ENCODE measurements around the gene P2RY2.
A peak's percentile ranks its signal among the peaks of the same experiment; 100 is the strongest.

The P2RY2 gene

DNA sequence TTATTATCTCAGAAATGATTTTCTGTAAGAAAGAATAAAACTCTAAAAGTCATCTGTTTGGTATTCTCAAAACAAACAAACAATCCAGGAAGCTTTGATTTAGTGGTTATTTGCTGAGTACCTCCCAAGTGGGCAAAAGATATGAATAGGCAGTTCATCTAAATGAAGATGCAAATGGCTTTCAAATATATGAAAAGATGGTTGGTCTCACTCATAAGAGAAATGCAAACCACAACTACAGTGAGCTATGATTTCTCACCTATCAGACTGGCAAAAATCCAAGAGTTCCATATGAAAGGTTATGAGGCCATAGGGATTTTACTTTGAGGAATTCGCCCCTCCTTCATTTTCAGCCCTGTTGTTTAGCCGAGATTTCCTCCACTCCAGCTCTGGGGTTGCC lies 11.3 kb upstream of the P2RY2 start:
- DNase-seq, result no peak

DNA sequence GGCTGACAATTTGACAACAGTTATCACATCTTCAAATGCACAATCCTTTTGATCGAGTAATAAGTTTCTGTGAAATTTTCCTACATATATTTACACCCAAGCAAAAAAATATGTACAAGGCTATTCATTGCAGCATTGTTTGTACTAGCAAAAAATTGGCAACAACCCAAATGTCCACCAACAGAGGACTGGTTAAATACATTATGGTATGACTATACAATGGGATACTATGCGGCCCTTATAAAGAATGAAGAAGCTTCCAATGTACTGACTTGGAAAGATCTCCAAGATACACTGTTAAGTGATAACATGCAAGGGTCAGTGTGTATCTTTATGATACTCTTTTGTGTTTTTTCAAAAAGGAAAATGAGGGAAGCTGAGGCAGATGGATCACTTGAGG lies 8.2 kb upstream of the P2RY2 start:
- DNase-seq, result no peak

DNA sequence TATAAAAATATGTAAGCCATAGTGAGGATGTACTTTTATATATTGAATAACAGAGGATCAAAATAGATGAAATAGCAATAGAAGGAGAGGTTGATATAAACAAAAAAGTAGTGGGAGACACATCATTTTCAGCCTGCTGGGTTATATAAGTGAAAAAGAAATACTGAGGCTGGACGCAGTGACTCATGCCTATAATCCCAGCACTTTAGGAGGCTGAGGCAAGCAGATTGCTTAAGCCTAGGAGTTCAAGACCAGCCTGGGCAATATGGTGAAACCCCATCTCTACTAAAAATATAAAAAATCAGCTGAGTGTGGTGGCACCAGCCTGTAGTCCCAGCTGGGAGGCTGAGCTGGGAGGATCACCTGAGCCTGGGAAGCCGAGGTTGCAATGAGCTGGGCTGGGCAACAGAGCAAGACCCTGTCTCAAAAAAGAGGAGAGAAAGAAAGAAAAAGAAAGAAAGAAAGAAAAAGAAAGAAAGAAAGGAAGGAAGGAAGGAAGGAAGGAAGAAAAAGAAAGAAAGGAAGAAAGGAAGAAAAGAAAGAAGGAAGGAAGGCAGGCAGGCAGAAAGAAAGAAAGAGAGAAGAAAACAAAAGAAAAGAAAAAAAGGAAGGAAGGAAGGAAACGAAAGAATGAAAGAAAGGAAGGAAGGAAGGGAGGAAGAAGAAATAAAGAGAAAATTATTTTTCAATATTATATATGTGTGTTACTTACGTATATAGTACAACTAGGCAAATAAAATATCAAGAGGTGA lies 7.0 kb upstream of the P2RY2 start:
- no peak for DNase-seq

DNA sequence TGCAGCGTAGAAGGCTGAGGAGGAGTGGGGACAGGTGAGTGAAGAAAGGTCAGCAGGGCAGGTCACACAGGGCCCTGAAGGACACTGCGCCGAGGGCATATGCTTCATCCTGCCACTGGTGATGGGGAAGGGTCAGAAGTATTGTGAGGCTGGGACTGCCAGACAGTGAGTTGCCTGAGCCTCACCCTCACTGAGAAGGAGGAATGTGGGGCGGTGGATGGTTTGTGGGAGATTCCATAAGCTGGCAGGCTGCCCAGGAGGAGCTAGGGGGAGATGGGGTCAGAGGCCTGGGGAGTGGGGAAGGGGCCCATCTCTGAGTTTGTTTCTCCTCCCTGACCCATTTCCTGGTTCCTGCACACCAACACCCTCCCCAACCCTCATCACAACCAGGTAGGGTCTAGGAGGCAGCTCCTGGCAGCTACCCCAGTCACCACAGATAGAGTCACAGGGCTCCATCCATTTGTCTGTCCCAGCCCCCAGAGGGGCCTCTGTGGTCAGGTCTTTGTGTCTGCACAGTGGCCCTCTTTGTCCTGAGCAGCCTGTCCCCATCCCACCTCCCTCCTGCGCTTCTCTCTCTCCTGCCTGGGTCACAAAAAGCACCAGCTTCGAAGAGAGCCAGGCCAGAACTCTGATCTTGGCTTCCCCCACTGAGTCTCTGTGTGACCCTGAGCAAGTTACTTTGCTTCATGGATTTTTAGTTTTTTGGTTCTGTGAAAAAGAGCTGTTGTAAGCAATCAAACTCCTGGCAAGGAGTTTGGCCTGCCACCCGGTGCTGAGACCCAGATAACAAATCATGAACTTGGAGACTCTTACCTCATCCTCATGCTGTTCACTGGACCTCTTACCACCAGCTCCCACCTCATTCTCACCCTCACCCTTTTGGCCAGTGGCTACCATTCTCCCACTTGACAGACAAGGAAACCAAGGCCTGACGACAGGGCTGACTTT lies 4.6 kb upstream of the P2RY2 start:
- no peak for DNase-seq

DNA sequence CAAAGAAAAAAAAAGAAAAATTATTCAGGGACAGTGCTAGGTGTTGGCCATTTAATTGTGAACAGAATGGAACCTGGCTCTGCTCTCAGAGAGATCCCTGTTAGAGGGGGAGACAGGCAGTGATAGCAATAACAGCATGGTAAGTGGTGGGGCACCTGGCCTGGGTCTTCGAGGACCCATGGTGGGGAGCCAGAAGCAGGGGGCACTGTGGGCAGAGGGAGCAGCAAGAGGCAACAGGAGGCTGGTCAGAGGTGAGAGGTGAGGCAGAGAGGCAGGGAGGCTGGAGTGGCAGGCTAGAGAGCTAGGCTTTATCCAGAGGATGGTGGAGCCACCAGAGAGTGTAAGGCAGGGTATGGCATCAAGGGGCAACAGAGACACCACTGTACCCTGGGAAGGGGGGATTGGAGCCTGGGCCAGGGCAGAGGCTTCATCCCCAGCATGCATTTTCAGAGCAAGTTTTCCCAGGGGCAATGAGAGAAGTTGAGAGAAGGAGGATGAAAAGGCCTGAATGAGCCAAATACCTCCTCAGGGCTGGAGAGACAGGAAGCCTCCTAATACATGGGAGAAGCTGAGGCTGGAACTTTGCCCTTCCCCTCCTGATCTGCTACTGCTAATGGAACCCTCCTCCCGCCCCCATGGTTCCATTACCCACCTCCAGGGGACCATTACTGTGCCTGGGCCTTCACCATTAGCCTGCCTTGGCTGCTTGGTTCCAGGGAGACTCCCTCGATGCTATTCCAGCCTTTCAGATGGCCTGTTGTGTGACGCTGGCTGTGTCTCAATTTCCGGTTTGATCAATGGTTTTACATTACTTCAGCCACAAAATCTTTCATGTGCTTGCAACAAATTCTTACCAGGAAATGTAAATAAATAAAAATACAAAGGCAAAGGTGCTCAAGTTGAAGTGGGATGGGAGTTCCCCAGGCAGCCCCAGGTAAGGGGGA lies 2.6 kb upstream of the P2RY2 start:
- no peak for DNase-seq

DNA sequence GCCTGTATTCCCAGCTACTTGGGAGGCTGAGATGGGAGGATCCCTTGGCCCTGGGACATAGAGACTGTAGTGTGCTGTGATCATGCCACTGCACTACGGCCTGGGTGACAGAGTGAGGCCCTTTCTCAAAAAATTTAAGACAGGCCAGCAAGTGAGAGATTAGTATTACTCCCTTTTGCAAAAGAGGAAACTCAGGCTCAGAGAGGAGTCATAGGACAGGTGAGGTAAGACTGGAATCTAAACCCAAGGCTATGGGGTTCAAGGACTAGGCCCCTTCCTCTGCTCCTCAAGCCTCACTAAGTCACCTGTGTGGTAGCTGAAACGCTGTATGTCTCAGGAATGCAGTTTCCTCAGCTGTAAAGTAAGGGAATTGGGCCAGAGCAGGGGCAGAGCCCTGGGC lies 1.6 kb upstream of the P2RY2 start:
- DNase-seq, result no peak

DNA sequence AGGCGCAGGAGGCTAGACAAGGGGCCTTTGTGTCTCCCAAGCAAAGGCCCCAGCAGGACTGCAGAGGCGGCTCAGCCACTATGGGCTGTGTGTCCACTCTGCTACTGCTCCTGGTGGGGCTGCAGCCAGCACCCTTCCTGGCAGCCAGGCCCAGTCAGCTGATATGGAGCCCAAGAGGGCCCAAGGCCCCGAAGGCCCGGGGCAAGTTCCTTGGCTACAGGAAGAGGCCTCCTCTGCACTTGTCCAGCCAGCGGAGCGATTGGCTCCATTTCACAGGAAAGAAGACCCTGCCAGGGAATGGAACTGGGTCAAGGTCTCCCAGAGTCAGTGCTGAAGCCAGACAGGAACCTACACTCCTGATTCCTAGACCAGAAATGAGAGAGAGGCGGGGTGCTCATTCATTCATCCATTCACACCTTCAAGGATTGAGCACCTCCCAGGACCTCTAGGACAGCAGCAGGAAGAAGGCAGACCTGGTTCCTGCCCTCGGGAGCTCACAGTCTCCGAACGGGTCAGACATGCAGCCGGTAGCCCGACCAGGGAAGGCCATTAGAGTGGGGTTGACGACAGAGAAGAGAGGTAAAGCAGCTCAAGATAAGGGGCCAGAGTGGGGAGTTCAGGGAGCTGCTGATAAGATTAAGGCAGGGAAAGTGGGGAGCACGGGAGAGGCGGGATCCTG lies 811 bp upstream of the P2RY2 start:
- DNase-seq, result no peak

DNA sequence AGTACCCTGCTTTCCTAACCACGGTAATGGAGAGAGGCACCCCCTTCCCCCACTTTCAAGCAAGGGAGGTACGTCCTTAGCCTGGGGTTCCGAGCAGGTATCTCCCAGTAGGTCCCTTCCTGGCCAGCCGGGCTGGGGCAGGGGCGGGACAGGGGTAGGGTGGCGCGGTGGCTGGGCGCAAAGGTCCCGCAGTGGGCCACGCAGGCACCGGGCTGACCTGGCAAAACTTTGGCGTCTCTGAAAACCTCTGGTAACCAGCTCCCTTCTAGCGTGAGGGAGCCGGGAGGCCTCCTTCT lies 323 bp upstream of the P2RY2 start:
- no peak for DNase-seq

DNA sequence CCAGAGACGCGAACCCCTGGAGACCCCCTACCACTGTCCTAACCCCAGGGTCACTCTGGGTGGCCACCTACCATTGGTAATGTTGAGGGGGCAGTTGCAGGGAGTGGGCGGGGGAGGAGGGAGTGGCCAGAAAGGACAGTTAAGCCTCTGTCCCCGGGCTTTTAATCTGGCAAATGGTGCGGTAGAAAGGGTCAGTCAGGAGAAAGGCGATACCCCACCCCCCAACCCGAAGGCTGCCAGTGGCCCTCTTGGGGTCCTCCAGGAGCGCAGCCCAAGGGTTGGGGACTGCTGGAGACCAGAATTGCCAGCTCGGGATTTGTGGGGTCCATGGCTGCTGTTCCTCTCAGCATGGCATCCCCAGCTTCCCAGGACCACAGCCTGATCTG lies 742 bp downstream of the P2RY2 start:
- no peak for DNase-seq

DNA sequence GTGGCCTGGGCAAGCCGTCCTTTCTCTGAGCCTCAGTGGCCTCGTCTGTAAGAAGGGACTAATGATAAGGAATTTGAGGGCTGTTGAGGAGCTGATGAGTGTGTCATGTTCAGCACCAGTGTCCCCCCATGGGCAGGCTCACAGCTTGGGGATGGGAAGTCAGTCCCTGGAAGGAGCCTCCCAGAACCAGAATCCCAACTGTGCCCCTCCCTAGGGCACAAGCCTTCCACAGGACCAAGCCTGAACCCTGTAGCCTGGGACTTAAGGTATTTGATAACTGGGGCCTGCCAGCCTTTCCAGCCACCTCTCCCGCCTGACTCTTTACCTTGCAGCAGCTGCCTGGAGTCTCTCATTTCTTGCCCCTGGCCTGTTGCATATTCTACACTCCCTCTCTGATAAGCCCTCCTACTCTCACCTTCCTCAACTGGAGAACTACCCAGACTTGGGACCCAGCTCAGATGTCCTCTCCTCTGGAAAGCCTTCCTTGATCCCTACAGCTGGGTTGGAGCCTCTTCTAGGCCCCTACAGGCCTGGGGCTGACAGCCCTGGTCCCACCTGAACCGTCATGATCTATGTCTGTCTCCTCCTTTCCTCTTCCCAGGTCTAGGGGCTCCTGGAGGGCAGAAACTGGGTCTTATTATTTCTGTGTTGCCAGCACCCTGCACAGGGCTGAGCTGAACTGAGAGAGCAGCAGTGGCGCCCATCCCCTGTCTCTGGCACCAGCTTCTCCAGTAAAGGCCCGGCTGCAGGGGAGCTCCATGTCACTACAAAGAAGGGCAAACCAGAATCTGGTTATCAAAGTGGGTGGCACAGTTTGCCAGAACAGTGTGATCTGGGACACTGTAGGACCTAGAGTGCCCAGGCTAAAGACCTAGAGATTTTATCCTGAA lies 1.6 kb downstream of the P2RY2 start:
- DNase-seq, result no peak

DNA sequence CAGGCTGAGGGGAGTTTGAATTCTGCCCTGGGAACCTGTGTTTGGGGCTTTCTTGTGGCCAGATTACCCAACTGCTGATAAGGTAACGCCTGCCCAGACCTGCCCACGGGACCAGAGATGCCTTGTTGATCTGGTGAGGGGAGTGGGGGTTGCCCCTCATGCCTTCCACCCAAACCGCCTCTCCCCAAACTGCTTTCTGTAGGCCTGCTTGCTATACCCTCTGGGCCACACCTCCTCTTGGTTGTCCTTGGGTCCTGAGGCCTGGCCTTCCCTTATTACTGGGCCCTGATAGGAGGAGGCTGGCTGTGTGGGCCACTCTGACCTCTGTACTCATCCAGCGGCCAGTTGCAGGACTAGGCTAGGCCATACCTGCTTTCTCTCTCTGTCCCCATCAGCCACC lies 3.4 kb downstream of the P2RY2 start:
- DNase-seq, result peak; percentile 49

DNA sequence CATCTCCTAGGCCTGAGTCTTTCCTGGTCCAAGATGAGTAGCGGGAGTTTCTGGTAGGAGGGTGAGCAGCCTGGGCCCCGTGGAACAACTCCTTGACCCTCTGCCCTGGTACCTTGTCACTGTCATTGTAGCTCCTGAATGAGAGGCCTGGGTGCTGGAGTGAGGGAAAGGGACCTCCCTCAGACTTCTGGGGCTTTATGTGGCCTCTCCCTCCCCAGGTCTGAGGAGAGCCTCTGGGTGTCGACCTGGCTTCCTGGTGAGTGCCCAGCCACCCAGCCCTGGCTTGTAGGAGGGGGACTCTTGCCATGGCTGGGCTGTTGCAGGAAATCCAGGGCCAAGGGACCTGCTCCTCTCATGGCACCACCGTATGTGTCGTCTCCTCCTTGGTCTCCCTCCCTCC lies 3.9 kb downstream of the P2RY2 start:
- DNase-seq, result no peak

DNA sequence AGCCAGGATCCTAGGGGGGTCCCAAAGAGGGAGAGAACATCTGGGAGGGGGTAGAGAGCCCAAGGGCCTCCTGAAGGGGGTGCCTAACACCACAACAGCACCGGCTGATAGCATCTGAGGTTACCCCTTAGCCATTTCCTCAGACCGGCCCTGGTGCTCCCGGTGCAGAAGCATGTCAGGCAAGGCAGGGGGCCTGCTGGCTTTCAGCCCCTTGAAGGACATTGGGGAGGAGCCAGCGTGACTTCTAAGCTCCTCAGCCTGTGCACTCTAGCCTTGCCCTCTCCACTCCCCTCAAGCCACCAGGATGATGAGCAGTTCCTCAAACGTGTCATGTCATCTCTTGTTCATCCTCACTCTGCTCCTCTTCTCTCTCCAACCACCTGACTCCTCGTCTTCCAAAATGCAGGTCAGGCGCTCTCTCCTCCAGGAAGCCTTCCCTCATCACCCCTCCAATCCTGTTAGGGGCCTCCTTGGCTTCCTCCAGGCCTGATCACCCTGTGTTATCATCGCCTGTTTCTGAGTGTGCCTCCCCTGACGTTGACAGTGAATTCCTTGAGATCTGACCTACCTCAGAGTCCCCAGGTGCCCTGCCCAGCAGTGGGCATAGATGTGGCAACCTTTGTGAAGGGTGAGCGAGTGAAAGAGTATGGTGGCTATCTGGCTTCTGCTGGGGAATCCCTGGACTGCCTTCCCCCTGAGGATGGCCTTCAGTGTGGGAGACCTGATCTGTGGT lies 6.1 kb downstream of the P2RY2 start:
- DNase-seq, result peak; percentile 76

DNA sequence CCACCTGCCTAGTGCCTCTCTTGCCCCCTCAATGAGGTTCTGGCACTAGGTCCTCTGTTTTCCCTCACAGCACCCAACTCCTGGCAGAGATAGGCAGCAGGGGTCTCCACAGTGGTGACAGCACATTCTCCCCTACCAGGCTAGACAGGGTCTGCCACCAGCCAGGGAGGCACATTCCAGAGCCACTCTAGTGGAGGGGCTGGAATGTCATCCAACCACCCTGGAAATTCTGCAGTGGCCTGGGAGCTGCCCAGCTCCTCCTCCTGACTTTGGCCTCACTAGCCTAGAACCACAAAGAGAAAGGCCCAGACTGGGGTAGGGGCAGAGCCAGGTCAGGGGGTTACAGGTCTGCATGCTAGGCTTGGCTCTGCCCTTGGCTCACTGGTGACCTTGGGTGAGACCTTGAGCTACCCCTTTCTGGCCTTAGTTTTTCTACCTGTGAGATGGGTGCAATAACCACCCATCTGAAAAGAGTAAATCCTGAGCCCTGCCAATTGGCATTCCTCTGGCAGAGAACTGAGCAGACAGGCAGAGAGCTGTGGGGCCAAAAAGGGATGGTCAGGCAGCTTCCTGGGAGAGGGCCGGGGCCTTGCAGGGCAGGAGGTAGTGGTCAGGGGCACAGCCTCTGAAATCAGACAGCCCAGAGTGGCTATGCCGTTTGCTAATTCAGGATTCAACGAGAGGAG lies 7.1 kb downstream of the P2RY2 start:
- no peak for DNase-seq

DNA sequence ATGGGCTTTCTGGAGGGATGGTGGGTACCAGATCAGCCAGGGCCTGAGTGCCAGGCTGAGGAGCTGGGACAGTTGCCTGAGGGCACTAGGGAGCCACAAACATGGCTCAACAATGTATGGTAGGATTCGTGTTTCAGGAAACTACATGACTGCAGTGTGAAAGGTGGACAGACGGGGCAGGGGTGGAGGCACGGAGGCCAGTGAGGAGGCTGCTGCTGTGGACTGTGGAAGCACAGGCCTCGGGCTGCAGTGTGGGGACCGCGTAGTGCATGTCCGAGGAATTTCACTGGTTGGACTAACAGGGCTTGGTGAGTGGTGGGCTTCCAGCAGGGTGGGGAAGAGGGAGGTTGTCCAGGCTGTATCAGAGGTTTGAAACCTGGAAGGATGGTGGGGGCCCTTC lies 7.8 kb downstream of the P2RY2 start:
- DNase-seq, result no peak

DNA sequence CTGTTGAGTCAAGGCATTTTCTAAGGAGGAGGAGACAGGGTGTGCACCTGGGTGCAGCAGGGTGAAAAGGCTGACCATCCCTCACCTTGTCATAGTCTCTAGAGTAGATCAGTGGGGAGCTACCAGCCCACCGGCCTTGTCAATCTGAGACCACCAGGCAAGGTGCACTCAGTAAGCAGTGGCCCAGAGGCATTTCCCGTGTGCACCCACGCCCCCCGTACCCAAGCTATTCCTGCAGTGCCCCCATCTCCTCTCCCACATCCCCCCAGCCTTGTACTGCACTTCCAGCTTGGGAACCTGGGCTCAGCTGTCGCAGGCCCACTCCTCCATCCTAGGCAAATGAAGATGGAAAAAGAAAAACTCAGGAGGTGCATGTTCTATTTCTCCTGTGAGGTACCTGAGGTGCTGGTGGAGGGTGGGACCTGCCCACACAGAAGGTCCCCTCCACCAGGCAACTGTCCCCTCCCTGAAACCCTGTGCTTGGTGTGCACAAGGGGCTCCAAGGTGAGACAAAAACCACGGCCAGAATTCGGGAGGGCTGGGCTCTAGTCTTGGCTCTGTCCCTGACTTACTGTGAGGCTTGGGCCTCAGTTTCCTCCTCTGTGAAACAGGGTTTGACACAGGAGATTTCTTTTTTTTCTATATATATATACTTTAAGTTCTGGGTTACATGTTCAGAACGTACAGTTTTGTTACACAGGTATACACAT lies 8.4 kb downstream of the P2RY2 start:
- no peak for DNase-seq

DNA sequence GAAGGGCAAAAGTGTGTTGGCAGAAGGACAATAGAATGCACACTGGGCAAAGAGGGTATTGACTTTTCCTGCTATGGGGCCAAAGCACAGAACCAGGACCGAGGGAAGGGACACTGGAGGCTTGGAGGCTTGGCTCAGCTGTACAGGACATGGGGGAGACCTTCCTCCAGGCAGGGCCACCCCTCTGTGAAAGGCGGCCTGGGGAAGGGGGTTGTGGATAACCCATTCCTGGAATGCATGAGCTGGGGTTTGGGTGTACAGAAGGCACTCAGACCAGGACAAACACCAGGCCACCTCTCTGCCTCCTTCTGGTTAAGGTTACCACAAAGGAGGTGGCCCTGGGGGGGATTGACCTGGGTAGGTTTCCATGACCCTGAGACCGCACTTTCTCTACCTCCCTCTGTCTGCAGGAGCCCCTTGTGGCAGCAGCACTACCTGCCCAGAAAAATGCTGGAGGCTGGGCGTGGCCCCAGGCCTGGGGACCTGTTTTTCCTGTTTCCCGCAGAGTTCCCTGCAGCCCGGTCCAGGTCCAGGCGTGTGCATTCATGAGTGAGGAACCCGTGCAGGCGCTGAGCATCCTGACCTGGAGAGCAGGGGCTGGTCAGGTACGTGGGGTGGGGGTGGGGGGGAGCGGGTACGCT lies 9.6 kb downstream of the P2RY2 start:
- DNase-seq, result no peak

DNA sequence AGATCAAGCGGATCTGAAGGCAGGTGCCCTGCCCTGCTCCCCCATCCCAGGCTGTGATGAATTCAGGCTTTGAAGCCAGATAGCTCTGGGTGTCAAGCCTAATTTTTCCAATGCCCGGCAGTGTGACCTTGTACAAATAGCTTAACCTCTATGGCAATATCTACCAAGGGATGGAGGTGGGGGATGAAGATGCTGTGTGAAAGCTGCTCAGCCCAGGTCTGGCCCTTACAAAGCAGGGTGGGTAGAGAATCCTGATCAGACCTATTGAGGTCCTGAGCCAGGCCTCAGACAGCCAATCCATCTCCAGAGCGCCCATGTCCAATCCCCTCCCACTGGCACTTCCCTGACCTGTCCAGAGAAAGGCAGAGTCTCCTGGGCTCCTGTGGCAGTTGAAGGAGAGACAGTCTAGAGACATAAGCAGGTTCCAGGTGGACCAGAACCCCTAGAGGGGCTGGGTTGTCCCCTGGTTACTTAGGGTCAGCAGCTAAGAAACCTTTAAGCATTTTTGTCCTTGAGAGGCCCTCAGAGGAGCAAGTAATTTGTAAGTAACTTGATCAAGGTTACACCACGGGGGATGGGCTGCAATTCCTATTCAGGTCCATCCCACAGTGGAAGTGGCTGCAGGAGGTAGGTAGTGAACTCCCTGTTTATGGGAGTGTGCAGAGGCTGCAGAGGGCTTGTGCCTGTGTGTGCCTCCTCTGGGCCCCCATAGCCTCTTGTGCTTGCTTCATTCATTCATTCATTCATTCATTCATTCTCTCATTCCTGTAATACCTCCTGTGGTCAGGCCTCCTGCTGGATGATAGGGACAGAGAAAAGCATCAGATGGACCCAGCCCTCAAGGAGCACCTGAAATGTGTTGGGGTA lies 10.4 kb downstream of the P2RY2 start:
- no peak for DNase-seq
